Neutrophil (primary cell): ENCODE data around the gene ACOXL.
A peak's percentile ranks its signal among the peaks of the same experiment; 100 is the strongest.

Source experiments
- H3K27ac ChIP-seq: fragments of 200-600 bp; sonication (generic); 2 replicates; pipeline ENCODE4 v1.5.1; 2016; ENCODE audit warnings: mild to moderate bottlenecking, moderate library complexity
- H3K27me3 ChIP-seq: fragments of 200-600 bp; sonication (generic); 2 replicates; pipeline ENCODE4 v1.6.0; 2016; ENCODE audit warnings: mild to moderate bottlenecking
- H3K36me3 ChIP-seq: fragments of 200-600 bp; sonication (generic); 2 replicates; pipeline ENCODE4 v1.5.1; 2017
- H3K4me1 ChIP-seq, 2 experiments: fragments of 200-600 bp in 1 of 2; sonication (generic) in 1 of 2; 1 replicate in 1 of 2; 2 replicates in 1 of 2; pipeline versions ENCODE4 v1.5.1 to v1.6.1; 2013 to 2016; ENCODE audit warnings: low read depth in 1 of 2, low read length in 1 of 2, mild to moderate bottlenecking in 1 of 2, moderate library complexity in 1 of 2; ENCODE audit not compliant: control insufficient read depth in 1 of 2, insufficient read depth in 1 of 2
- H3K4me3 ChIP-seq, 2 experiments: fragments of 200-600 bp in 1 of 2; sonication (generic) in 1 of 2; 1 replicate in 1 of 2; 2 replicates in 1 of 2; pipeline ENCODE4 v1.5.1; 2013 to 2016; ENCODE audit warnings: low read depth in 1 of 2, low read length in 1 of 2, mild to moderate bottlenecking in 1 of 2, moderate library complexity in 1 of 2
- H3K9me3 ChIP-seq: fragments of 200-600 bp; sonication (generic); 2 replicates; pipeline ENCODE4 v1.5.1; 2016
- TF ChIP-seq, protein P1 (sequence below): fragments of 200-600 bp; sonication (generic); IDR thresholded peaks from 2 replicates; pipeline ENCODE4 v1.5.1; 2016; ENCODE audit warnings: antibody characterized with exemption

ACOXL gene

DNA sequence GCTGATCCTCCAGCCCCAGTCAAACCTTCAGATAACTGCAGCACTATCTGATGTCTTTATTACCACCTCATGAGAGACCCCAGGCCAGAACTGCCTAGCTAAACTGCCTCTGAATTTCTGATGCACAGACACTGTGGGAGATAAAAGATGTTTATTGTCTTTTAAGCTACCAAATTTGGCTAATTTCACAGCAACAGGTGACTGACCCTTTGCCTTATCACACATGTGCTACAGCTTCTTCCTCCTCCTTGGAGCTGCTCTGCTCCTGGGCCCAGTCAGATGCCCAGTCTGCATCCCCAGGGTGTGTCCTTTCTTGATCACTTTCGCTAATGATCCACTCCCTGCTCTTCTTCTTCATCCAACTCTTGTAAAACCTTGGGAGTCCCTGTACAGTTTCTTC is 19.6 kb upstream of the ACOXL start:
- TF ChIP-seq, protein P1, sequence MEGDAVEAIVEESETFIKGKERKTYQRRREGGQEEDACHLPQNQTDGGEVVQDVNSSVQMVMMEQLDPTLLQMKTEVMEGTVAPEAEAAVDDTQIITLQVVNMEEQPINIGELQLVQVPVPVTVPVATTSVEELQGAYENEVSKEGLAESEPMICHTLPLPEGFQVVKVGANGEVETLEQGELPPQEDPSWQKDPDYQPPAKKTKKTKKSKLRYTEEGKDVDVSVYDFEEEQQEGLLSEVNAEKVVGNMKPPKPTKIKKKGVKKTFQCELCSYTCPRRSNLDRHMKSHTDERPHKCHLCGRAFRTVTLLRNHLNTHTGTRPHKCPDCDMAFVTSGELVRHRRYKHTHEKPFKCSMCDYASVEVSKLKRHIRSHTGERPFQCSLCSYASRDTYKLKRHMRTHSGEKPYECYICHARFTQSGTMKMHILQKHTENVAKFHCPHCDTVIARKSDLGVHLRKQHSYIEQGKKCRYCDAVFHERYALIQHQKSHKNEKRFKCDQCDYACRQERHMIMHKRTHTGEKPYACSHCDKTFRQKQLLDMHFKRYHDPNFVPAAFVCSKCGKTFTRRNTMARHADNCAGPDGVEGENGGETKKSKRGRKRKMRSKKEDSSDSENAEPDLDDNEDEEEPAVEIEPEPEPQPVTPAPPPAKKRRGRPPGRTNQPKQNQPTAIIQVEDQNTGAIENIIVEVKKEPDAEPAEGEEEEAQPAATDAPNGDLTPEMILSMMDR, result no peak
- Histone ChIP-seq H3K4me1 (peaks cover 33 to 39% of the 10 kb centered on the region in 2 experiments), H3K27me3 (no peaks in the 10 kb centered on the region), H3K27ac (no peak overlapping the region), H3K4me3 (no peak overlapping the region), H3K36me3 (no peaks in the 10 kb centered on the region), H3K9me3 (no peaks in the 10 kb centered on the region)

DNA sequence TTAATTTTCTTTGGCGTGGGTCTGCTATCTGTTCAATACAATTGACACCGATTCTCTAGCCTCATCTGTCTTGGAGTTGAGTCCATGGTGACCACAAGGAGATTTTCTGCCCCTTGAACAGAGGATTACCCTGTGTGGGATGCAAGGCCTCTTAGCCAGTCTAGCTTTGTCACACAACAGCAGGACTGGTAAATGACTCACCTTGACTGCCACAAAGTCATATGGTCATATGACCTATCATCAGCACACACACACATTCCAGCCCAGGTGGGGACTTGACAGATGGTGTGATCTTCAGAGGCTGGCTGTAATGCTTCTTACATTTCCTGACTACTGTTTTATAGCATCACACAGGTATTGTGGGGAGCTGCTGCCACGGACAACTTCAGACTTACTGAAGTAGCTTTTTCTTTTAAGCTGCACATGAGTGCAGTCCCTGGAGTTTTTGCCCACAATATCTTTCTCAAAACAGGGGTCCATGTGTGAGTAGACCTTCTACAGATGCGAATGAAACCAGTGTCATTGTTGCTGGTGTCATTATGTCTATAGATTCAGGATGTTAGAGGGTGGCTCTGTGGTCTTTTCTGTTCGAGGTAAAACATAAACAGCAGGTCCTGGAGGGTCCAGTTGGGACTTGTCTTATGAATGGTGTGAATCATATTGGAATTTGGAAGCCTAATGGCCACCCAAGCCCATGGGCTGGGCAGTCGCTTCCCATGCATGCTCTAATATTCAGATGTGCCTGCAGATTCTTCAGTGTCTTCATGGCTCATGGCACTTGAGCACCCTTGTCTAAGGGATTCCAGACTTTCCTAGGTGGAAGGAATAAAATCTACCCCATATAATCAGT is 18.6 kb upstream of the ACOXL start:
- TF ChIP-seq, protein P1, result no peak
- no peak overlapping the region for H3K4me3 ChIP-seq
- H3K9me3 ChIP-seq, result no peaks in the 10 kb centered on the region
- H3K36me3 ChIP-seq, result no peaks in the 10 kb centered on the region
- H3K27ac ChIP-seq, result no peak overlapping the region
- no peaks in the 10 kb centered on the region for H3K27me3 ChIP-seq
- peaks cover 23 to 29% of the 10 kb centered on the region in 2 experiments for H3K4me1 ChIP-seq

DNA sequence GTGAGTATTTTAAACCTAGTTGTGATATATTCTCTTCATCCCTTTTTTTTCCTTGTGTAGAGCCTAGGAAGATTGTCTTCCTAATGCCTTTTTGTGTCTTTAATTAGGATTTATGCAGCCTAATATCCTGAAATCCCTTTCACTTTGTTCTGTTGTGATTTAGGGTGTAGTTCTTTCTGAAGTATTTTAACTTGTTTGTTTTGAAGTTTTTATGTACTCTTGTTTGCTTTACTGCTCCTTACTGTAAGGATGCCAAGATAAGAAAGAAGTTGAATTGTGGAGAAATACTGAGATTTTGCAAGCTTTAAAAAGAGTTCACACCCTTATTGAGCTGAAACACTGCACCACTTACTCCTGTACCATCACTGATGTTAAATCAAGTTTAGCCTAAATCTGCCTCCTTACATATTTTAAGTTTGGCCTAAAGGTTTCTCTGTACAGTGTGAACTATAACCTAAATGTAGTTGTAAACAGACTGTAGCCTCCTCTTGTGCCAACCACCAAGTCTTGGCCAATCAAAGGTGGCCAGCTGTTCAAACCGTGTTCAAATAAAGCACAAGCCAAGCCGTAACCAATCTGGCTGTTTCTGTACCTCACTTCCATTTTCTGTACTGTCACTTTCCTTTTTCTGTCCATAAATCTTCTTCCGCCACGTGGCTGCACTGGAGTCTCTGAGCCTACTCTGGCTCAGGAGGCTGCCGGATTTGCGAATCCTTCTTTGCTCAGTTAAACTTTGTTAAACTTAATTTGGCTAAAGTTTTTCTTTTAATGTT is 17.7 kb upstream of the ACOXL start:
- Histone ChIP-seq H3K4me3 (no peak overlapping the region), H3K27me3 (no peaks in the 10 kb centered on the region), H3K27ac (peak overlapping the region; percentile 64), H3K9me3 (no peaks in the 10 kb centered on the region), H3K4me1 (peaks cover 14 to 20% of the 10 kb centered on the region in 2 experiments), H3K36me3 (no peaks in the 10 kb centered on the region)
- TF ChIP-seq, protein P1, result no peak

- H3K4me3 ChIP-seq, result no peak overlapping the region
- TF ChIP-seq, protein P1, result no peak
- no peaks in the 10 kb centered on the region for H3K36me3 ChIP-seq
- no peaks in the 10 kb centered on the region for H3K9me3 ChIP-seq
- no peaks in the 10 kb centered on the region for H3K27me3 ChIP-seq
- no peak overlapping the region for H3K27ac ChIP-seq
- peaks cover 10 to 14% of the 10 kb centered on the region in 2 experiments for H3K4me1 ChIP-seq
Measured at GRCh38 chr2:110716959-110717645, 15.3 kb upstream of the ACOXL start.

GRCh38 chr2:110717734-110718133 is 14.6 kb upstream of the ACOXL start:
- Histone ChIP-seq H3K27me3 (no peaks in the 10 kb centered on the region), H3K27ac (no peak overlapping the region)
- TF ChIP-seq, protein P1, result no peak

More at GRCh38 chr2:110717734-110718133, 14.6 kb upstream of the ACOXL start:
- H3K4me3 ChIP-seq, result no peak overlapping the region
- H3K4me1 ChIP-seq, result peaks cover 10 to 14% of the 10 kb centered on the region in 2 experiments
- no peaks in the 10 kb centered on the region for H3K9me3 ChIP-seq
- no peaks in the 10 kb centered on the region for H3K36me3 ChIP-seq
